ENCODE data around the gene SUGCT.
"Not testable (repeated sequence)": the region's sequence is repeated elsewhere in the genome, so short reads cannot be mapped to it uniquely, and the experiment has no call there.

The SUGCT gene

GRCh38 chr7:40268810-40269209 is 134.0 kb downstream of the SUGCT start:
- not testable (repeated sequence) for DNase-seq

- no peak for DNase-seq
Observed at GRCh38 chr7:40276061-40276460, 141.3 kb downstream of the SUGCT start.

GRCh38 chr7:40279991-40280390 is 145.2 kb downstream of the SUGCT start:
- DNase-seq: no peak

GRCh38 chr7:40282858-40283257 is 148.1 kb downstream of the SUGCT start:
- DNase-seq: no peak

- DNase-seq: no peak
Observed at GRCh38 chr7:40283391-40283790, 148.6 kb downstream of the SUGCT start.

GRCh38 chr7:40288827-40289226 is 154.0 kb downstream of the SUGCT start:
- DNase-seq: no peak

GRCh38 chr7:40297741-40298311 is 163.0 kb downstream of the SUGCT start:
- no peak for DNase-seq

- no peak for DNase-seq
Observed at GRCh38 chr7:40298421-40298820, 163.6 kb downstream of the SUGCT start.

GRCh38 chr7:40299097-40299496 is 164.3 kb downstream of the SUGCT start:
- DNase-seq: no peak

GRCh38 chr7:40300146-40300670 is 165.4 kb downstream of the SUGCT start:
- no peak for DNase-seq

GRCh38 chr7:40301486-40302068 is 166.8 kb downstream of the SUGCT start:
- no peak for DNase-seq

GRCh38 chr7:40303996-40304395 is 169.2 kb downstream of the SUGCT start:
- DNase-seq: no peak

- DNase-seq: no peak
Observed at GRCh38 chr7:40305229-40305628, 170.4 kb downstream of the SUGCT start.

- no peak for DNase-seq
Observed at GRCh38 chr7:40306025-40306424, 171.2 kb downstream of the SUGCT start.

- no peak for DNase-seq
Observed at GRCh38 chr7:40306596-40306995, 171.8 kb downstream of the SUGCT start.

- DNase-seq: no peak
Observed at GRCh38 chr7:40310258-40310657, 175.5 kb downstream of the SUGCT start.

- DNase-seq: no peak
Observed at GRCh38 chr7:40311307-40311706, 176.5 kb downstream of the SUGCT start.

- no peak for DNase-seq
Observed at GRCh38 chr7:40315277-40315676, 180.5 kb downstream of the SUGCT start.

- no peak for DNase-seq
Observed at GRCh38 chr7:40316176-40316575, 181.4 kb downstream of the SUGCT start.

GRCh38 chr7:40324914-40325313 is 190.1 kb downstream of the SUGCT start:
- no peak for DNase-seq

- DNase-seq: no peak
Observed at GRCh38 chr7:40327113-40327512, 192.3 kb downstream of the SUGCT start.

- DNase-seq: no peak
Observed at GRCh38 chr7:40327873-40328272, 193.1 kb downstream of the SUGCT start.

GRCh38 chr7:40329601-40330153 is 194.9 kb downstream of the SUGCT start:
- peak; percentile 20 for DNase-seq

- no peak for DNase-seq
Observed at GRCh38 chr7:40330408-40330807, 195.6 kb downstream of the SUGCT start.

- DNase-seq: no peak
Observed at GRCh38 chr7:40331915-40332314, 197.1 kb downstream of the SUGCT start.
